DMS79 treated with DMSO at 0.1 percent for 48 hours (cell line): ENCODE results near the gene ADCY5.
A peak's percentile ranks its signal among the peaks of the same experiment; 100 is the strongest.

ENCODE experiments used
- DNase-seq: peaks from one replicate; lab custom pipeline; 2025; lab: John Stamatoyannopoulos, UW

ADCY5 gene

GRCh38 chr3:123406598-123406997 lies 42.3 kb downstream of the ADCY5 start:
- peak; percentile 31 for DNase-seq

- no peak for DNase-seq
Measured at GRCh38 chr3:123405936-123406510, 42.9 kb downstream of the ADCY5 start.

GRCh38 chr3:123405021-123405420 lies 43.9 kb downstream of the ADCY5 start:
- no peak for DNase-seq

GRCh38 chr3:123404391-123404790 lies 44.5 kb downstream of the ADCY5 start:
- no peak for DNase-seq

GRCh38 chr3:123401836-123402530 lies 46.9 kb downstream of the ADCY5 start:
- no peak for DNase-seq

- DNase-seq = no peak
Measured at GRCh38 chr3:123400169-123400568, 48.7 kb downstream of the ADCY5 start.

GRCh38 chr3:123399653-123400052 lies 49.2 kb downstream of the ADCY5 start:
- DNase-seq = no peak

GRCh38 chr3:123397921-123398785 lies 50.7 kb downstream of the ADCY5 start:
- DNase-seq = no peak

- DNase-seq = no peak
Measured at GRCh38 chr3:123397050-123397590, 51.8 kb downstream of the ADCY5 start.

- DNase-seq = no peak
Measured at GRCh38 chr3:123396171-123397049, 52.5 kb downstream of the ADCY5 start.

GRCh38 chr3:123395235-123395634 lies 53.7 kb downstream of the ADCY5 start:
- DNase-seq = no peak

- DNase-seq = no peak
Measured at GRCh38 chr3:123394391-123395020, 54.4 kb downstream of the ADCY5 start.

GRCh38 chr3:123392871-123393620 lies 55.8 kb downstream of the ADCY5 start:
- no peak for DNase-seq

GRCh38 chr3:123392368-123392767 lies 56.5 kb downstream of the ADCY5 start:
- no peak for DNase-seq

GRCh38 chr3:123390865-123391600 lies 57.9 kb downstream of the ADCY5 start:
- DNase-seq = no peak

GRCh38 chr3:123389628-123389918 lies 59.3 kb downstream of the ADCY5 start:
- DNase-seq = no peak

GRCh38 chr3:123388811-123389627 lies 59.9 kb downstream of the ADCY5 start:
- DNase-seq = no peak

GRCh38 chr3:123388042-123388441 lies 60.8 kb downstream of the ADCY5 start:
- no peak for DNase-seq

GRCh38 chr3:123387532-123387931 lies 61.4 kb downstream of the ADCY5 start:
- no peak for DNase-seq
